PC-3 (cell line): ENCODE data around the gene TCL1A. TPM values are rescaled to one million over a fixed set of nuclear protein-coding genes. Genes with fewer than 3 reads are reported as not detected.
A peak's percentile ranks its signal among the peaks of the same experiment; 100 is the strongest.

ENCODE experiments used
- ATAC-seq: fragments of 200-7000 bp; cut with Tn5 transposase; 2 replicates; pipeline ENCODE4 v1.9.1; 2020; ENCODE audit warnings: mild to moderate bottlenecking, moderate library complexity
- BruUV-seq: library from RNA; stranded (reverse); fragments of 400-500 nt; replicated peaks from 2 replicates; lab custom pipeline; 2021; lab: Mats Ljungman, UMichigan
- CTCF ChIA-PET: fragments of 300-600 bp; sonication (Branson Sonifier 250); formaldehyde crosslinking; loops from one replicate; lab custom pipeline; 2022; ENCODE audit warnings: antibody characterized with exemption; lab: Charles Lee
- POLR2A ChIA-PET: fragments of 300-600 bp; sonication (Branson Sonifier 250); formaldehyde crosslinking; loops from one replicate; lab custom pipeline; 2022; ENCODE audit warnings: antibody characterized with exemption; ENCODE audit not compliant: unreplicated experiment; lab: Charles Lee
- DNase-seq: peaks from one replicate; pipeline ENCODE4 v3.0.0-alpha.2; 2015
- H2AFZ ChIP-seq: fragments of 300-600 bp; sonication (generic); 2 replicates; pipeline ENCODE4 v1.6.0; 2016; ENCODE audit warnings: antibody characterized with exemption, low read length
- H3F3A ChIP-seq: fragments of 300-600 bp; sonication (generic); one replicate; pipeline ENCODE4 v1.6.0; 2017; ENCODE audit warnings: antibody characterized with exemption, low read length, control low read depth, mild to moderate bottlenecking; ENCODE audit not compliant: unreplicated experiment
- H3K27ac ChIP-seq: fragments of 300-600 bp; sonication (generic); 2 replicates; pipeline ENCODE4 v1.5.1; 2016; ENCODE audit warnings: mild to moderate bottlenecking, low read length
- H3K27me3 ChIP-seq: fragments of 300-600 bp; sonication (generic); 2 replicates; pipeline ENCODE4 v1.6.1; 2016; ENCODE audit warnings: low read length, mixed read lengths
- H3K36me3 ChIP-seq: fragments of 300-600 bp; sonication (generic); 2 replicates; pipeline ENCODE4 v1.6.1; 2016; ENCODE audit warnings: low read depth, mixed run types, low read length, mixed read lengths
- H3K4me1 ChIP-seq: fragments of 300-600 bp; sonication (generic); 2 replicates; pipeline ENCODE4 v1.5.1; 2016; ENCODE audit warnings: low read length; ENCODE audit not compliant: insufficient read depth
- H3K4me2 ChIP-seq: fragments of 300-600 bp; sonication (generic); 2 replicates; pipeline ENCODE4 v1.6.0; 2016; ENCODE audit warnings: low read length
- H3K4me3 ChIP-seq: fragments of 300-600 bp; sonication (generic); 2 replicates; pipeline ENCODE4 v1.5.1; 2016; ENCODE audit warnings: mild to moderate bottlenecking, low read length, mixed read lengths
- H3K79me2 ChIP-seq: fragments of 300-600 bp; sonication (generic); 2 replicates; pipeline ENCODE4 v1.6.1; 2017; ENCODE audit warnings: low read length, mixed read lengths
- H3K9ac ChIP-seq: fragments of 300-600 bp; sonication (generic); 2 replicates; pipeline ENCODE4 v1.6.0; 2016; ENCODE audit warnings: mild to moderate bottlenecking, low read length
- H3K9me2 ChIP-seq: fragments of 300-600 bp; sonication (generic); replicated peaks from 2 replicates; pipeline ENCODE4 v1.6.1; 2016; ENCODE audit warnings: mixed run types, low read length, mixed read lengths
- H3K9me3 ChIP-seq: fragments of 300-600 bp; sonication (generic); 2 replicates; pipeline ENCODE4 v1.6.1; 2016; ENCODE audit warnings: low read length, mixed read lengths
- H4K20me1 ChIP-seq: fragments of 300-600 bp; sonication (generic); 2 replicates; pipeline ENCODE4 v1.6.1; 2016; ENCODE audit warnings: low read length, mixed read lengths
- EZH2 ChIP-seq: fragments of 300-600 bp; sonication (generic); IDR thresholded peaks from one replicate; pipeline ENCODE4 v1.6.1; 2017; ENCODE audit warnings: antibody characterized with exemption, mild to moderate bottlenecking, low read length; ENCODE audit not compliant: unreplicated experiment
- EZH2phosphoT487 ChIP-seq: fragments of 300-600 bp; sonication (generic); IDR thresholded peaks from 2 replicates; pipeline ENCODE4 v1.6.1; 2018; ENCODE audit warnings: mild to moderate bottlenecking, antibody characterized with exemption, low read length, borderline replicate concordance
- intact Hi-C: fragments of 100-400 bp; cut with micrococcal nuclease; formaldehyde crosslinking; loops from 2 replicates; pipeline ENCODE4 v1.9.0; 2023
- total RNA-seq: library from RNA; depleted of rRNA; stranded (reverse); fragments of >200 nt; gene quantifications from 2 replicates; pipeline ENCODE4 v1.2.3, GENCODE V29; 2014
- TF ChIP-seq, protein P1 (sequence below): fragments of 300-600 bp; sonication (generic); conservative IDR thresholded peaks from 2 replicates; pipeline ENCODE4 v1.5.1; 2017; ENCODE audit warnings: antibody characterized with exemption, low read depth, mild to moderate bottlenecking, low read length

The TCL1A gene
- total RNA-seq, 1 experiment from 2014 or later, result not detected

DNA sequence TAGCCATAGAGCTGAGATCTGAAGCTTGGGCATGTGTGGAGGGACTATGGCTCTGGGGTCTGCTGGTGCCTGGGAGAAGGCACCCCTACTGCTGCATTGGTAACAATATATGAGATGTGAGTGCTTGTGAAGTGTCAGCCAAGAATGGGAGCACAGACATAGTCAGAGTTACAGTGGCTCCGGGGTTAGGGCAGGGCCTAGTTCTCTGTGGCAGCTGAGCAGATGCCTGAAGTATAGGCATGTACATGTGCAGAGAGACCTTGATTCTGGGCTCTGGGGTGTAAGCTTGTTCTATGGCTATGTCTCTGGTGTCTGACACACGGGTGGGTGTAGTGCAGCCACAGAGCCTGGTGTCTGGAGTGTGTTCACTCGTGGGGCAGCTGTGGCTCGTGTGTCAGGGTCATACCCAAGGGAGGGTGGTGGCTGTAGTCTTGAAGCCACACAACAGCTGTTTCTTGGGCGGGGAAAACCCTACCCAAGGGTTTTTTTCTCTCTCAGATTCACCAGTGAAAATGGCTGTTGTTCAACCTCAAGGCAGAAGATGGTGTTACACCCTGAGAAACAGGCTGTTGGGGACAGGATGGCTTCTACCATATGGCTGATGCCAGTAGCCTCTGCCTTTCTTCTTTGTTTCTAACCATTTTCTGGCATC lies 11.9 kb upstream of the TCL1A start:
- no peaks in the 10 kb centered on the region for H3K9me2 ChIP-seq

DNA sequence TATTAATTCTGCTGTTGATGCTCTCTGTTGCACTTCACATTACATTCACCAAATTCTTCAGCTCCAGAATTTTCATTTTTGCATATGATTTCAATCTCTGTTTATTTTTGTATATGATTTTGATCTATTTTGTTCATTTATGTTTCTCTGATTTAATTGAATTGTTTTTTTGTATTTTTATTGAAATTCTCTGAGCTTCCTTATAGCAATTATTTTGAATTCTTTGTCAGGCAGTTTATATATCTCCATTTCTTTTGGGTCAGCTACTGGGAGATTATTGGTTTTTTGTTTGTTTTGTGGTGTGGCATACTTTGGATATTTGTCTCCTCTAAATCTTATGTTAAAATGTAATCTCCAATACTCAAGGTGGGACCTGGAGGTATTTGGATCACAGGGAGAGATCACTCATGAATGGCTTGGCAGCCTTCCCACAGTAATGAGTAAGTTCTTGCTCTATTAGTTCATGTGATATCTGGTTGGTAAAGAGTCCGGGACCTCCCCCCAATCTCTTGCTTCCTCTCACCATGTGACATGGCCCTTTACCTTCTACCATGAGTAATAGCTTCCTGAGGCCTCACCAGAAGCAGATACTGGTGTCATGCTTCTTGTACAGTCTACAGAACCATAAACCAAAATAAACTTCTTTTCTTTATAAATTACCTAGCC lies 8.7 kb upstream of the TCL1A start:
- Histone ChIP-seq H3K9ac (no peak overlapping the region), H3F3A (no peaks in the 10 kb centered on the region), H3K36me3 (no peaks in the 10 kb centered on the region), H3K27me3 (peaks cover 11% of the 10 kb centered on the region; the same call in 1 of the 2 replicates), H3K4me2 (no peak overlapping the region), H3K9me3 (0 out of 2 replicates have a peak, but pooled peaks cover 5% of the 10 kb centered on the region), H4K20me1 (no peaks in the 10 kb centered on the region), H3K79me2 (no peaks in the 10 kb centered on the region), H2AFZ (no peak overlapping the region), H3K9me2 (no peaks in the 10 kb centered on the region), H3K4me3 (no peak overlapping the region), H3K4me1 (no peaks in the 10 kb centered on the region), H3K27ac (no peak overlapping the region)
- no TSS peak for BruUV-seq
- ATAC-seq (no peak), DNase-seq (peak; percentile 10)
- TF ChIP-seq EZH2 (no peak), EZH2phosphoT487 (no peak)
- TF ChIP-seq, protein P1, sequence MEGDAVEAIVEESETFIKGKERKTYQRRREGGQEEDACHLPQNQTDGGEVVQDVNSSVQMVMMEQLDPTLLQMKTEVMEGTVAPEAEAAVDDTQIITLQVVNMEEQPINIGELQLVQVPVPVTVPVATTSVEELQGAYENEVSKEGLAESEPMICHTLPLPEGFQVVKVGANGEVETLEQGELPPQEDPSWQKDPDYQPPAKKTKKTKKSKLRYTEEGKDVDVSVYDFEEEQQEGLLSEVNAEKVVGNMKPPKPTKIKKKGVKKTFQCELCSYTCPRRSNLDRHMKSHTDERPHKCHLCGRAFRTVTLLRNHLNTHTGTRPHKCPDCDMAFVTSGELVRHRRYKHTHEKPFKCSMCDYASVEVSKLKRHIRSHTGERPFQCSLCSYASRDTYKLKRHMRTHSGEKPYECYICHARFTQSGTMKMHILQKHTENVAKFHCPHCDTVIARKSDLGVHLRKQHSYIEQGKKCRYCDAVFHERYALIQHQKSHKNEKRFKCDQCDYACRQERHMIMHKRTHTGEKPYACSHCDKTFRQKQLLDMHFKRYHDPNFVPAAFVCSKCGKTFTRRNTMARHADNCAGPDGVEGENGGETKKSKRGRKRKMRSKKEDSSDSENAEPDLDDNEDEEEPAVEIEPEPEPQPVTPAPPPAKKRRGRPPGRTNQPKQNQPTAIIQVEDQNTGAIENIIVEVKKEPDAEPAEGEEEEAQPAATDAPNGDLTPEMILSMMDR, result no peak
- CTCF ChIA-PET, result no interaction called here
- intact Hi-C loops, result no loop called here
- POLR2A ChIA-PET, result no interaction called here

More for the DNA sequence above, 11.9 kb upstream of the TCL1A start:
- no peaks in the 10 kb centered on the region for H3F3A ChIP-seq
- 0 out of 2 replicates have a peak, but pooled peaks cover 5% of the 10 kb centered on the region for H3K9me3 ChIP-seq
- TF ChIP-seq, protein P1, result no peak
- TF ChIP-seq EZH2 (no peak), EZH2phosphoT487 (no peak)
- H3K27ac ChIP-seq, result no peak overlapping the region
- no peaks in the 10 kb centered on the region for H3K79me2 ChIP-seq
- H2AFZ ChIP-seq, result no peak overlapping the region
- BruUV-seq, result no TSS peak
- intact Hi-C loops, result no loop called here
- H3K4me2 ChIP-seq, result no peak overlapping the region
- ChIA-PET POLR2A (no interaction called here), CTCF (no interaction called here)
- H3K4me3 ChIP-seq, result no peak overlapping the region
- DNase-seq, result no peak
- peaks cover 36% of the 10 kb centered on the region for H3K27me3 ChIP-seq
- H3K4me1 ChIP-seq, result no peaks in the 10 kb centered on the region
- no peak overlapping the region for H3K9ac ChIP-seq
- ATAC-seq, result no peak
- no peaks in the 10 kb centered on the region for H4K20me1 ChIP-seq
- no peaks in the 10 kb centered on the region for H3K36me3 ChIP-seq

DNA sequence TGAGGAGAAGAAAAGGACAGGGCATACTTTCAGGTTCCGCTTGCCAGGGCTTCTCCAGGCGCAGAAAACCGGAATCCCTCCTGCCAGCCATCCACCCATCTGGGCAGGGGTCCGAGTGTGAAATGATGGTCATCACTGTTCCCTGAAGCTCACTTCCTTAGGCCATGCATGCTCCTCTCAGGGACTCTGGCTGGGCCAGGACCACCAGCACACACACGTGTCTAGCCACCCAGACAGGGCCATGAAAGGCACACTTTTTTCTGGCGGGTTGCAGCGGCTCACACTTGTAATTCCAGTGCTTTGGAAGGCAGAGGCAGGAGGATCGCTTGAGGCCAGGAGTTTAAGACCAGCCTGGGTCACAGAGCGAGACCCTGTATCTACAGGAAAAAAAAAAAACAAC lies 1.5 kb downstream of the TCL1A start:
- intact Hi-C loops, result no loop called here
- POLR2A ChIA-PET, result no interaction called here
- Histone ChIP-seq H3F3A (no peaks in the 10 kb centered on the region), H3K9ac (no peak overlapping the region), H3K27ac (no peak overlapping the region), H3K4me2 (no peak overlapping the region), H3K4me1 (no peaks in the 10 kb centered on the region), H3K9me3 (no peaks in the 10 kb centered on the region), H2AFZ (no peak overlapping the region), H3K79me2 (no peaks in the 10 kb centered on the region), H3K4me3 (no peak overlapping the region), H3K36me3 (no peaks in the 10 kb centered on the region), H4K20me1 (no peaks in the 10 kb centered on the region), H3K9me2 (no peaks in the 10 kb centered on the region), H3K27me3 (peaks cover 52% of the 10 kb centered on the region)
- ATAC-seq, result no peak
- BruUV-seq, result no TSS peak
- TF ChIP-seq EZH2, result no peak
- TF ChIP-seq, protein P1, result no peak
- no peak for TF ChIP-seq EZH2phosphoT487
- CTCF ChIA-PET, result no interaction called here
- DNase-seq, result no peak
